HCT116 (cell line): Measurements from ENCODE around the gene FBLN7. TPM values are rescaled to one million over a fixed set of nuclear protein-coding genes. Genes with fewer than 3 reads are reported as not detected.

Experiments
- ATAC-seq: fragments of 200-7000 bp; cut with Tn5 transposase; 2 replicates; pipeline ENCODE4 v1.9.1; 2020; ENCODE audit warnings: mild to moderate bottlenecking, moderate library complexity
- BruUV-seq: library from RNA; stranded (reverse); fragments of 400-500 nt; replicated peaks from 2 replicates; lab custom pipeline; 2021; lab: Mats Ljungman, UMichigan
- CTCF ChIA-PET: fragments of 300-600 bp; sonication (Branson Sonifier 250); formaldehyde crosslinking; loops from one replicate; lab custom pipeline; 2021; ENCODE audit warnings: antibody characterized with exemption; lab: Charles Lee
- POLR2A ChIA-PET: fragments of 300-600, 350-600 bp; sonication (Branson Sonifier 250); formaldehyde crosslinking; loops from one replicate; lab custom pipeline; 2021; ENCODE audit warnings: antibody characterized with exemption; lab: Charles Lee
- RAD21 ChIA-PET, 2 experiments: fragments of 300-600 bp; sonication (Branson Sonifier 250); formaldehyde crosslinking; loops; one replicate each; lab custom pipeline; 2023; ENCODE audit warnings: low total read pairs in 2 of 2; ENCODE audit not compliant: uncharacterized antibody in 2 of 2, unreplicated experiment in 2 of 2, low non-redundant PET in 1 of 2; lab: Charles Lee
- DNase-seq: peaks from one replicate; pipeline ENCODE4 v3.0.0-alpha.2; 2010; ENCODE audit warnings: low read depth, low spot score
- H2AFZ ChIP-seq: fragments of 200-600 bp; shearing (Covaris generic), sonication (generic); 2 replicates; pipeline ENCODE4 v1.6.1; 2017; ENCODE audit warnings: low read depth, mixed run types, mixed read lengths, antibody characterized with exemption, low read length; ENCODE audit not compliant: poor library complexity, severe bottlenecking
- H3K27ac ChIP-seq: 2 replicates; pipeline ENCODE4 v1.5.1; 2012; ENCODE audit warnings: low read depth, low read length
- H3K27me3 ChIP-seq: fragments of 200-600 bp; sonication (generic); 2 replicates; pipeline ENCODE4 v1.6.1; 2016; ENCODE audit warnings: mixed run types, low read length, mixed read lengths; ENCODE audit not compliant: insufficient read depth
- H3K36me3 ChIP-seq, 2 experiments: fragments of 200-500 bp in 1 of 2; fragments of 200-600 bp in 1 of 2; sonication (Bioruptor generic) in 1 of 2; sonication (generic) in 1 of 2; 2 replicates each; pipeline versions ENCODE4 v1.5.1 to v1.6.1; 2014 to 2016; ENCODE audit warnings: low read length in 2 of 2, inconsistent platforms in 1 of 2, mixed read lengths in 1 of 2, mixed run types in 1 of 2; ENCODE audit not compliant: insufficient read depth in 2 of 2, control insufficient read depth in 1 of 2
- H3K4me1 ChIP-seq, 2 experiments: fragments of 200-600 bp in 1 of 2; sonication (generic) in 1 of 2; 2 replicates each; pipeline versions ENCODE4 v1.5.1 to v1.6.1; 2012 to 2017; ENCODE audit warnings: low read length in 2 of 2, inconsistent platforms in 1 of 2, mild to moderate bottlenecking in 1 of 2, mixed read lengths in 1 of 2, mixed run types in 1 of 2, moderate library complexity in 1 of 2; ENCODE audit not compliant: insufficient read depth in 2 of 2, control insufficient read depth in 1 of 2
- H3K4me2 ChIP-seq: fragments of 200-600 bp; sonication (generic); 2 replicates; pipeline ENCODE4 v1.6.1; 2017; ENCODE audit warnings: mixed run types, low read length, mixed read lengths
- H3K4me3 ChIP-seq, 2 experiments: fragments of 200-600 bp in 1 of 2; sonication (generic) in 1 of 2; replicated peaks in 1 of 2; 2 replicates each; pipeline ENCODE4 v1.5.1; 2011 to 2016; ENCODE audit warnings: low read length in 2 of 2, control low read depth in 1 of 2, low read depth in 1 of 2, mild to moderate bottlenecking in 1 of 2, mixed read lengths in 1 of 2, mixed run types in 1 of 2
- H3K79me2 ChIP-seq: fragments of 200-600 bp; sonication (generic); 2 replicates; pipeline ENCODE4 v1.6.1; 2017; ENCODE audit warnings: mild to moderate bottlenecking, mixed run types, low read length, moderate library complexity, mixed read lengths; ENCODE audit not compliant: insufficient read depth
- H3K9ac ChIP-seq: fragments of 200-600 bp; sonication (generic); 2 replicates; pipeline ENCODE4 v1.6.1; 2016; ENCODE audit warnings: low read length, mixed read lengths
- H3K9me2 ChIP-seq: fragments of 200-600 bp; sonication (generic), shearing (Covaris generic); 2 replicates; pipeline ENCODE4 v1.6.1; 2017; ENCODE audit warnings: mixed run types, mild to moderate bottlenecking, moderate library complexity; ENCODE audit not compliant: insufficient read depth
- H3K9me3 ChIP-seq, 2 experiments: fragments of 200-500 bp in 1 of 2; fragments of 200-600 bp in 1 of 2; sonication (Bioruptor generic) in 1 of 2; sonication (generic) in 1 of 2; 2 replicates each; pipeline ENCODE4 v1.6.1; 2014 to 2017; ENCODE audit warnings: low read length in 2 of 2, mixed read lengths in 2 of 2, inconsistent platforms in 1 of 2, low read depth in 1 of 2, mild to moderate bottlenecking in 1 of 2, mixed run types in 1 of 2, moderate library complexity in 1 of 2; ENCODE audit not compliant: control insufficient read depth in 1 of 2, insufficient read depth in 1 of 2
- H4K20me1 ChIP-seq: fragments of 200-600 bp; sonication (generic), shearing (Covaris generic); 2 replicates; pipeline ENCODE4 v1.6.1; 2017; ENCODE audit warnings: mixed run types, mild to moderate bottlenecking, moderate library complexity; ENCODE audit not compliant: insufficient read depth
- ATF3 ChIP-seq: IDR thresholded peaks from 2 replicates; pipeline ENCODE4 v1.6.1; 2012
- CBX3 ChIP-seq: IDR thresholded peaks from 2 replicates; pipeline ENCODE4 v1.6.1; 2012; ENCODE audit warnings: low read depth
- CEBPB ChIP-seq: IDR thresholded peaks from 2 replicates; pipeline ENCODE4 v1.6.1; 2012; ENCODE audit warnings: low read depth
- ELF1 ChIP-seq: IDR thresholded peaks from 2 replicates; pipeline ENCODE4 v1.6.1; 2012; ENCODE audit warnings: low read depth, borderline replicate concordance
- EZH2 ChIP-seq: fragments of 200-600 bp; sonication (generic); IDR thresholded peaks from 2 replicates; pipeline ENCODE4 v1.6.1; 2017; ENCODE audit warnings: antibody characterized with exemption, mixed run types
- EZH2phosphoT487 ChIP-seq: fragments of 200-600 bp; IDR thresholded peaks from 2 replicates; pipeline ENCODE4 v1.6.1; 2018; ENCODE audit warnings: antibody characterized with exemption, borderline replicate concordance
- FOSL1 ChIP-seq: IDR thresholded peaks from 2 replicates; pipeline ENCODE4 v1.6.1; 2012; ENCODE audit warnings: low read depth
- JUND ChIP-seq: IDR thresholded peaks from 2 replicates; pipeline ENCODE4 v1.6.1; 2012
- RAD21 ChIP-seq: IDR thresholded peaks from 2 replicates; pipeline ENCODE4 v1.6.1; 2012; ENCODE audit warnings: low read depth, mild to moderate bottlenecking
- REST ChIP-seq: IDR thresholded peaks from 2 replicates; pipeline ENCODE4 v1.6.1; 2012; ENCODE audit warnings: low read depth
- SIN3A ChIP-seq: IDR thresholded peaks from 2 replicates; pipeline ENCODE4 v1.6.1; 2012; ENCODE audit warnings: low read depth
- SRF ChIP-seq: IDR thresholded peaks from 2 replicates; pipeline ENCODE4 v1.6.1; 2012; ENCODE audit warnings: low read depth
- TCF7L2 ChIP-seq: IDR thresholded peaks from 2 replicates; pipeline ENCODE4 v1.7.0; 2011; ENCODE audit warnings: borderline replicate concordance, inconsistent platforms; ENCODE audit not compliant: insufficient read depth, insufficient read length; ENCODE audit errors: extremely low read depth
- ZBTB33 ChIP-seq: IDR thresholded peaks from 2 replicates; pipeline ENCODE4 v1.6.1; 2011; ENCODE audit warnings: mild to moderate bottlenecking, low read length, moderate library complexity; ENCODE audit not compliant: insufficient replicate concordance; ENCODE audit errors: extremely low read depth
- ZFX ChIP-seq: fragments of 450-650 bp; IDR thresholded peaks from 2 replicates; pipeline ENCODE4 v1.6.1; 2017
- intact Hi-C: fragments of 100-400 bp; cut with micrococcal nuclease; formaldehyde crosslinking; loops from 2 replicates; pipeline ENCODE4 v1.10.0; 2022
- total RNA-seq: library from RNA; stranded (reverse); gene quantifications from one replicate; pipeline ENCODE4 v1.2.1, GENCODE V29; 2021; ENCODE audit not compliant: unreplicated experiment

The FBLN7 gene
- total RNA-seq, 1 experiment from 2014 or later: 0.34 TPM

- ATAC-seq (no peak), DNase-seq (no peak)
- Histone ChIP-seq H3K27ac (no peak overlapping the region), H4K20me1 (no peaks in the 10 kb centered on the region), H3K9me3 (no peaks in the 10 kb centered on the region), H3K4me3 (no peak overlapping the region), H3K9me2 (no peaks in the 10 kb centered on the region), H3K27me3 (no peaks in the 10 kb centered on the region), H3K4me2 (no peak overlapping the region), H2AFZ (no peak overlapping the region), H3K36me3 (no peaks in the 10 kb centered on the region), H3K4me1 (no peaks in the 10 kb centered on the region), H3K79me2 (no peaks in the 10 kb centered on the region), H3K9ac (no peak overlapping the region)
- ChIA-PET POLR2A (no interaction called here), RAD21 (no interaction called here), CTCF (no interaction called here)
- no peak for TF ChIP-seq EZH2
- no peak for TF ChIP-seq TCF7L2
- TF ChIP-seq ELF1: no peak
- TF ChIP-seq JUND: no peak
- no peak for TF ChIP-seq CEBPB
- intact Hi-C loops: no loop called here
- BruUV-seq: no TSS peak
Observed at GRCh38 chr2:112152476-112153178, 14.4 kb downstream of the FBLN7 start.

DNA sequence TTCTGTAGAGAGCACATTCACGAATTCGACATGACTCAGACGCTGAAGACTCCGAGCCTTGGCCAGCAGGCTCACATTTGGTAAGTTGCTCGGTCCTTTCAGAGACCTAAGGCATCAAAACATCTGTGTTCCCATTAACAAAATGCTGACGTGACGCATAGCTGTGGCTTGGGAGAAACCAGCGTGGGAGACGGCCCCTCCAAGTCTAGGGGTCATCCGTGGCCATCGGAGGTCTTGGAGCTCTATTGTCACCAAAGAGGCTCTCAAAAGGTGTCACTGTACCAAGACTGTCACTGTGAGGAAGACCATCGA lies 14.9 kb downstream of the FBLN7 start:
- no peak overlapping the region for H3K27ac ChIP-seq
- ATAC-seq (no peak), DNase-seq (no peak)
- no peak overlapping the region for H2AFZ ChIP-seq
- no peaks in the 10 kb centered on the region for H3K9me2 ChIP-seq
- no peaks in the 10 kb centered on the region for H3K4me1 ChIP-seq
- no TSS peak for BruUV-seq
- no peaks in the 10 kb centered on the region for H3K36me3 ChIP-seq
- no peak overlapping the region for H3K4me2 ChIP-seq
- POLR2A ChIA-PET: no interaction called here
- no peak overlapping the region for H3K9ac ChIP-seq
- CTCF ChIA-PET: no interaction called here
- H4K20me1 ChIP-seq: no peaks in the 10 kb centered on the region
- H3K4me3 ChIP-seq: no peak overlapping the region
- H3K27me3 ChIP-seq: no peaks in the 10 kb centered on the region
- no peaks in the 10 kb centered on the region for H3K9me3 ChIP-seq
- RAD21 ChIA-PET: no interaction called here
- H3K79me2 ChIP-seq: no peaks in the 10 kb centered on the region
- intact Hi-C loops: no loop called here
- TF ChIP-seq RAD21: no peak
- no peak for TF ChIP-seq TCF7L2
- TF ChIP-seq CBX3: no peak
- TF ChIP-seq ATF3: no peak
- no peak for TF ChIP-seq EZH2phosphoT487
- TF ChIP-seq SRF: no peak
- TF ChIP-seq ZFX: no peak
- no peak for TF ChIP-seq ZBTB33
- TF ChIP-seq REST: no peak
- TF ChIP-seq SIN3A: no peak
- TF ChIP-seq FOSL1: no peak
- TF ChIP-seq EZH2: no peak
- TF ChIP-seq ELF1: no peak
- no peak for TF ChIP-seq CEBPB
